SK-N-SH (cell line): Measurements from ENCODE around the gene NDC80. TPM values are rescaled to one million over a fixed set of nuclear protein-coding genes. Genes with fewer than 3 reads are reported as not detected.
"Not testable (repeated sequence)": the region's sequence is repeated elsewhere in the genome, so short reads cannot be mapped to it uniquely, and the experiment has no call there.

Experiments used
- CTCF ChIA-PET: fragments of 300-600, 350-600 bp; formaldehyde crosslinking; extraction: SDS; loops from one replicate; lab custom pipeline; 2021; lab: Yijun Ruan, JAX
- POLR2A ChIA-PET: fragments of 350-600 bp; sonication (Branson Sonifier 250); formaldehyde crosslinking; extraction: SDS; loops from one replicate; lab custom pipeline; 2020; ENCODE audit warnings: antibody characterized with exemption, inconsistent platforms; lab: Yijun Ruan, JAX
- DNase-seq: peaks from one replicate; pipeline ENCODE4 v3.0.0; 2012
- H2AFZ ChIP-seq: fragments of 200-600 bp; sonication (generic); 2 replicates; pipeline ENCODE4 v1.8.1; 2016; ENCODE audit warnings: antibody characterized with exemption, mild to moderate bottlenecking, low read depth
- H3F3A ChIP-seq: fragments of 200-600 bp; sonication (generic); replicated peaks from 2 replicates; pipeline ENCODE3; 2016; ENCODE audit warnings: antibody characterized with exemption, mild to moderate bottlenecking; ENCODE audit not compliant: insufficient read depth
- H3K27ac ChIP-seq, 2 experiments: fragments of 200-500 bp in 1 of 2; fragments of 200-600 bp in 1 of 2; sonication (Bioruptor generic) in 1 of 2; sonication (generic), shearing (Covaris generic) in 1 of 2; 2 replicates each; pipeline versions ENCODE4 v1.5.1 to v1.6.1; 2014 to 2016; ENCODE audit warnings: low read depth in 2 of 2, inconsistent platforms in 1 of 2, low read length in 1 of 2, mild to moderate bottlenecking in 1 of 2, mixed read lengths in 1 of 2
- H3K27me3 ChIP-seq: fragments of 200-600 bp; sonication (generic), shearing (Covaris generic); 2 replicates; pipeline ENCODE4 v1.6.1; 2016; ENCODE audit warnings: mixed run types; ENCODE audit not compliant: insufficient read depth
- H3K36me3 ChIP-seq, 2 experiments: fragments of 200-500 bp in 1 of 2; fragments of 200-600 bp in 1 of 2; sonication (Bioruptor generic) in 1 of 2; sonication (generic) in 1 of 2; replicated peaks in 1 of 2; 2 replicates each; pipeline versions ENCODE3 to v1.5.1; 2014 to 2016; ENCODE audit warnings: low read length in 1 of 2, mild to moderate bottlenecking in 1 of 2; ENCODE audit not compliant: insufficient read depth in 2 of 2, control insufficient read depth in 1 of 2
- H3K4me1 ChIP-seq, 2 experiments: fragments of 200-500 bp in 1 of 2; fragments of 200-600 bp in 1 of 2; sonication (Bioruptor generic) in 1 of 2; sonication (generic), shearing (Covaris generic) in 1 of 2; 2 replicates each; pipeline versions ENCODE4 v1.5.1 to v1.6.1; 2014 to 2016; ENCODE audit warnings: low read depth in 1 of 2, low read length in 1 of 2, mixed run types in 1 of 2; ENCODE audit not compliant: insufficient read depth in 2 of 2, control insufficient read depth in 1 of 2
- H3K4me2 ChIP-seq: fragments of 200-600 bp; sonication (generic), shearing (Covaris generic); 2 replicates; pipeline ENCODE4 v1.6.1; 2017; ENCODE audit warnings: mixed run types
- H3K4me3 ChIP-seq, 2 experiments: fragments of 200-500 bp in 1 of 2; fragments of 200-600 bp in 1 of 2; sonication (Bioruptor generic) in 1 of 2; sonication (generic), shearing (Covaris generic) in 1 of 2; 2 replicates each; pipeline versions ENCODE4 v1.5.1 to v1.8.1; 2014 to 2016; ENCODE audit warnings: low read depth in 2 of 2, inconsistent platforms in 1 of 2, low read length in 1 of 2, mild to moderate bottlenecking in 1 of 2, mixed read lengths in 1 of 2, moderate library complexity in 1 of 2
- H3K79me2 ChIP-seq: fragments of 200-600 bp; sonication (generic); 2 replicates; pipeline ENCODE4 v1.8.1; 2017; ENCODE audit warnings: mild to moderate bottlenecking; ENCODE audit not compliant: insufficient read depth
- H3K9ac ChIP-seq: fragments of 200-600 bp; sonication (generic); 2 replicates; pipeline ENCODE4 v1.6.1; 2017; ENCODE audit warnings: mixed run types
- H3K9me2 ChIP-seq: fragments of 200-600 bp; sonication (generic); 2 replicates; pipeline ENCODE4 v1.6.1; 2017; ENCODE audit warnings: mixed run types
- H3K9me3 ChIP-seq: fragments of 200-600 bp; sonication (generic); 2 replicates; pipeline ENCODE4 v1.6.1; 2017; ENCODE audit warnings: mixed run types, mild to moderate bottlenecking, moderate library complexity
- H4K20me1 ChIP-seq: fragments of 200-600 bp; sonication (generic); 2 replicates; pipeline ENCODE4 v1.6.1; 2017; ENCODE audit warnings: mild to moderate bottlenecking, mixed run types; ENCODE audit not compliant: insufficient read depth
- FOSL2 ChIP-seq: IDR thresholded peaks from 2 replicates; pipeline ENCODE4 v1.4.0; 2012; ENCODE audit warnings: low read depth, mild to moderate bottlenecking, moderate library complexity, borderline replicate concordance
- GATA2 ChIP-seq: sonication (generic); formaldehyde crosslinking; IDR thresholded peaks from 2 replicates; pipeline ENCODE4 v1.5.0; 2020; ENCODE audit warnings: mild to moderate bottlenecking, missing genetic modification reagents
- JUND ChIP-seq: IDR thresholded peaks from 2 replicates; pipeline ENCODE4 v1.4.0; 2012
- REST ChIP-seq: IDR thresholded peaks from 2 replicates; pipeline ENCODE4 v1.6.1; 2012; ENCODE audit warnings: mild to moderate bottlenecking, low read depth, low read length, moderate library complexity
- WGBS: methylation state at CpG from one replicate; pipeline ENCODE4 v1.1.6; 2017; ENCODE audit warnings: low lambda C conversion rate; 5-methylcytosine and 5-hydroxymethylcytosine counted together
- polyA plus RNA-seq, 3 experiments: library from polyadenylated mRNA; depleted of rRNA; stranded (reverse); fragments of >200 nt; gene quantifications; 2 replicates each; pipeline ENCODE4 v1.2.3, GENCODE V29; 2012

The NDC80 gene
- polyA plus RNA-seq, 1 of the 3 experiments (the other 2 are of a cell fraction) = 11.3 TPM

- H3K4me3 ChIP-seq = peak overlapping the region; percentile 79 to 95; a peak in 3 of 4 replicates
- 51% methylated on average over 12 of the region's 12 CpGs for WGBS
- H3K9me2 ChIP-seq = no peaks in the 10 kb centered on the region
- no peak for TF ChIP-seq GATA2
- TF ChIP-seq FOSL2 = peak; percentile 55
- peak; percentile 49 for TF ChIP-seq JUND
- H3F3A ChIP-seq = no peaks in the 10 kb centered on the region
- H3K27ac ChIP-seq = peak overlapping the region in 1 of 2 experiments; percentile 93; a peak in 2 of 4 replicates
- H3K9me3 ChIP-seq = no peaks in the 10 kb centered on the region
- peaks cover 0 to 6% of the 10 kb centered on the region in 2 experiments; a peak in 3 of 4 replicates for H3K4me1 ChIP-seq
- CTCF ChIA-PET = interaction anchor here (0.7 kb wide), 1 partner anchor 463 kb away, joined by 3 read pairs; no protein-coding TSS in a partner anchor
- H3K27me3 ChIP-seq = no peaks in the 10 kb centered on the region
- peaks cover 0 to 4% of the 10 kb centered on the region in 2 experiments for H3K36me3 ChIP-seq
- no peak for DNase-seq
- H3K4me2 ChIP-seq = peak overlapping the region; percentile 82
- H3K9ac ChIP-seq = peak overlapping the region; percentile 92; the same call in 1 of the 2 replicates
- peaks cover 70% of the 10 kb centered on the region for H3K79me2 ChIP-seq
- H2AFZ ChIP-seq = no peak overlapping the region
- POLR2A ChIA-PET = no interaction called here
- peaks cover 46% of the 10 kb centered on the region for H4K20me1 ChIP-seq
Measured at GRCh38 chr18:2657788-2658458, 86.6 kb downstream of the NDC80 start.

- CTCF ChIA-PET, H3K27ac ChIP-seq, H3F3A ChIP-seq, H3K9me2 ChIP-seq, H2AFZ ChIP-seq, H3K4me1 ChIP-seq, POLR2A ChIA-PET, H3K4me2 ChIP-seq, H3K9ac ChIP-seq, DNase-seq, H3K9me3 ChIP-seq, H3K27me3 ChIP-seq, H3K4me3 ChIP-seq: not testable (repeated sequence)
- peaks cover 0 to 13% of the 10 kb centered on the region in 2 experiments for H3K36me3 ChIP-seq
- H4K20me1 ChIP-seq = peaks cover 71% of the 10 kb centered on the region
- 96% methylated on average over 3 of the region's 3 CpGs for WGBS
- H3K79me2 ChIP-seq = peaks cover 98% of the 10 kb centered on the region
Measured at GRCh38 chr18:2660849-2661248, 89.5 kb downstream of the NDC80 start.

- H3F3A ChIP-seq, H3K9ac ChIP-seq, DNase-seq, H3K4me3 ChIP-seq, H2AFZ ChIP-seq, H3K9me2 ChIP-seq, H3K4me1 ChIP-seq, H3K27me3 ChIP-seq, H3K27ac ChIP-seq, H3K9me3 ChIP-seq, CTCF ChIA-PET, POLR2A ChIA-PET, H3K4me2 ChIP-seq: not testable (repeated sequence)
- Histone ChIP-seq H3K79me2 (peaks cover 98% of the 10 kb centered on the region), H4K20me1 (peaks cover 74% of the 10 kb centered on the region), H3K36me3 (peaks cover 7 to 26% of the 10 kb centered on the region in 2 experiments)
- WGBS = 87% methylated on average over 7 of the region's 7 CpGs
Measured at GRCh38 chr18:2662288-2662687, 90.9 kb downstream of the NDC80 start.

GRCh38 chr18:2662990-2663389 lies 91.6 kb downstream of the NDC80 start:
- no peak for TF ChIP-seq REST
- Histone ChIP-seq H3K27ac (no peak overlapping the region), H4K20me1 (peaks cover 67% of the 10 kb centered on the region), H3K9me3 (no peaks in the 10 kb centered on the region), H3K4me3 (no peak overlapping the region), H3K27me3 (no peaks in the 10 kb centered on the region), H3K9ac (no peak overlapping the region), H3K36me3 (peaks cover 11 to 32% of the 10 kb centered on the region in 2 experiments), H3F3A (peaks cover 8% of the 10 kb centered on the region), H3K79me2 (peaks cover 96% of the 10 kb centered on the region), H3K4me2 (no peak overlapping the region), H3K9me2 (no peaks in the 10 kb centered on the region; the same call in 1 of the 2 replicates), H2AFZ (no peak overlapping the region), H3K4me1 (peaks cover 1 to 5% of the 10 kb centered on the region in 2 experiments; a peak in 2 of 4 replicates)
- ChIA-PET POLR2A (no interaction called here), CTCF (no interaction called here)
- no peak for DNase-seq
- WGBS = 94% methylated on average over 5 of the region's 5 CpGs
